ENCODE results near the gene KRT82. TPM values are rescaled to one million over a fixed set of nuclear protein-coding genes. Genes with fewer than 3 reads are reported as not detected.

Gene KRT82
- total RNA-seq, 4 donors from 2014 or later, result not detected

- H3K4me3 ChIP-seq, result no peak overlapping the region
- H3K27me3 ChIP-seq, result no peaks in the 10 kb centered on the region
- peak in 1 of 3 donors; percentile 15 for DNase-seq
- H3K4me1 ChIP-seq, result no peaks in the 10 kb centered on the region
- no peaks in the 10 kb centered on the region for H3K36me3 ChIP-seq
- H3K27ac ChIP-seq, result no peak overlapping the region
- no peaks in the 10 kb centered on the region for H3K9me3 ChIP-seq
- no peak for TF ChIP-seq POLR2A (IDR thresholded peaks at IDR 0.05)
- TF ChIP-seq CTCF (IDR thresholded peaks at IDR 0.05), result no peak
Observed at GRCh38 chr12:52403561-52403960, 2.6 kb downstream of the KRT82 start.

GRCh38 chr12:52402873-52403540, 3.1 kb downstream of the KRT82 start:
- Histone ChIP-seq H3K27me3 (no peaks in the 10 kb centered on the region), H3K9me3 (no peaks in the 10 kb centered on the region), H3K27ac (no peak overlapping the region), H3K4me3 (no peak overlapping the region), H3K36me3 (no peaks in the 10 kb centered on the region), H3K4me1 (no peaks in the 10 kb centered on the region)
- TF ChIP-seq POLR2A (IDR thresholded peaks at IDR 0.05) (no peak), CTCF (IDR thresholded peaks at IDR 0.05) (no peak)
- DNase-seq, result no peak

- Histone ChIP-seq H3K36me3 (no peaks in the 10 kb centered on the region), H3K27me3 (no peaks in the 10 kb centered on the region), H3K9me3 (no peaks in the 10 kb centered on the region), H3K4me3 (no peak overlapping the region), H3K4me1 (no peaks in the 10 kb centered on the region), H3K27ac (no peak overlapping the region)
- peak in 1 of 3 donors; percentile 9 for DNase-seq
- TF ChIP-seq CTCF (IDR thresholded peaks at IDR 0.05) (no peak), POLR2A (IDR thresholded peaks at IDR 0.05) (no peak)
Observed at GRCh38 chr12:52402377-52402776, 3.8 kb downstream of the KRT82 start.

GRCh38 chr12:52401926-52402325, 4.2 kb downstream of the KRT82 start:
- Histone ChIP-seq H3K4me1 (no peaks in the 10 kb centered on the region), H3K36me3 (no peaks in the 10 kb centered on the region), H3K4me3 (no peak overlapping the region), H3K27me3 (no peaks in the 10 kb centered on the region), H3K27ac (no peak overlapping the region), H3K9me3 (no peaks in the 10 kb centered on the region)
- peak in 1 of 3 donors; percentile 9 for DNase-seq
- no peak for TF ChIP-seq POLR2A (IDR thresholded peaks at IDR 0.05)
- no peak for TF ChIP-seq CTCF (IDR thresholded peaks at IDR 0.05)

GRCh38 chr12:52401526-52401925, 4.6 kb downstream of the KRT82 start:
- H3K27ac ChIP-seq, result no peak overlapping the region
- no peaks in the 10 kb centered on the region for H3K36me3 ChIP-seq
- TF ChIP-seq CTCF (IDR thresholded peaks at IDR 0.05) (no peak), POLR2A (IDR thresholded peaks at IDR 0.05) (no peak)
- no peak for DNase-seq
- H3K4me1 ChIP-seq, result no peaks in the 10 kb centered on the region
- no peaks in the 10 kb centered on the region for H3K27me3 ChIP-seq
- no peaks in the 10 kb centered on the region for H3K9me3 ChIP-seq
- no peak overlapping the region for H3K4me3 ChIP-seq
